GM18951 (cell line): ENCODE measurements around the gene PELI2.

ENCODE experiments used
- POLR2A ChIP-seq: IDR thresholded peaks from 4 replicates; pipeline ENCODE4 v1.6.1; 2011; ENCODE audit warnings: mild to moderate bottlenecking; ENCODE audit not compliant: insufficient read length, insufficient read depth; ENCODE audit errors: extremely low read depth
- in situ Hi-C: fragments of 300-500 bp; cut with MboI; formaldehyde crosslinking; loops from one replicate; pipeline ENCODE4 v1.12.0; 2022; ENCODE audit warnings: low sequenced_read_pairs, mixed read lengths, inconsistent platforms; ENCODE audit not compliant: unreplicated experiment

PELI2 gene

DNA sequence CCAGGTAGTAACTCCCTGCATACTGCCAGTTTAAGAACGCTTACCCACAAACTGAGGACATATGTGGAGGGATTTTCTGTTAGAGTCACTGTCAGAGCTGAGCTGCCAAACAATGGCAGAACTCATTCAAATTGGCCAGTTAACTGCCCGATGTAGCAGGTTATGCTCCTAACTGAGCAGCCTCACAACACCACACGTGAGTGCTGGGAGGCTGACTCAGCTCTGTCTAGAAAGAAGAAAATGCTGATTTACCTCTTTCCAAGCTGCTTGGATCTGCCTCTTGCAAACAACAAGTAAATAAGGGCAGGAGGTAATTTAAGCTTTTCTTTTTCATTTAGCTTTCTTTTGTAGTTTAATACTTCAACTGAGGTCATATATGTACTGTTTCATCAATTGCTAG, 195.6 kb downstream of the PELI2 start:
- no peak for TF ChIP-seq POLR2A
- in situ Hi-C loops: no loop called here

DNA sequence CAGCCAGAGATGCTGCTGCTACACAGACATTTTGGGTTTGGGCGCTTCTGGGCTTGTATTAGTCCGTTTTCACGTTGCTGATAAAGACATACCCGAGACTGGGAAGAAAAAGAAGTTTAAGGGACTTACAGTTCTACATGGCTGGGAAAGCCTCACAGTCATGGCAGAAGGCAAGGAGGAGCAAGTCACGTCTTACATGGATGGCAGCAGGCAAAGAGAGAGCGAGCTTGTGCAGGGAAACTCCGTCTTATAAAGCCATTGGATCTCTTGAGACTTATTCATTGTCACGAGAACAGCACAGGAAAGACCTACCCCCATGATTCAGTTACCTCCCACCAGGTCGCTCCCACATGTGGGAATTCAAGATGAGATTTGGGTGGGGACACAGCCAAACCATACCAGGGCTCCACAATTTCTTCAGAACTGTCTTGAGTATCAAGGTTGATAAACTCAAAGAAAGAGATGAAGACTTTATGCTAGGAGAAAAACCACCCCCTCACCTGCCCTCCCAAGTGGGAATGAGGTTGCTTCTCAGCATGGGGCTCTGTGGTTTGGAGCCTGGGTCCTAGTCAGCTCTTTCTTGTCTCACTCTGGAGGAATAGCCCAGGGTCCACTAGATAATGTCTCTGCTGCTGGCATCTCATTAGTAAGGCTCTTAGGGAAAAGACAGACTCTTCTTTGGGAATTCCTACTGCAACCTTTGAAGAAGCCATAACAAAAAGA, 200.3 kb downstream of the PELI2 start:
- in situ Hi-C loops: no loop called here
- TF ChIP-seq POLR2A: no peak

GRCh38 chr14:56321861-56322260, 203.7 kb downstream of the PELI2 start:
- in situ Hi-C loops: no loop called here
- no peak for TF ChIP-seq POLR2A

GRCh38 chr14:56322531-56322930, 204.3 kb downstream of the PELI2 start:
- no peak for TF ChIP-seq POLR2A
- in situ Hi-C loops: no loop called here

DNA sequence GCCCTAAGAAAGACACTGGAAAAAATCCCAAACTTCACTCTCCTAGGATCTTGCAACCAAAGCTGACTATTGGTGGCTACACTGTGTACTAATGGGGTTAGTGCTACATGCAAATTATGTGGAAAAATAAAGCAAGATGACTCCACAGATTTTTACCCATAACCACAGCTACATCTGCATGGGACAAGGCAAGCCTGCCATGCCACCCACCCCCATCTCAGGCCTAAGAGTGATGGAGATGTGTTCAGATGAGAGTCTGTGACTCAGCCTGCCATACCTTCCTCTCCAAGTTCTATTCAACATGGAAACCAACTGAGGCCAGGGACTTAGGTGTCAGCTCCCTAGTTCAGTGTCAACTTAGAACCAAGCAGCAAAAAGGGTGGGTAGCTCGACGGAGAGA, 206.2 kb downstream of the PELI2 start:
- no peak for TF ChIP-seq POLR2A
- in situ Hi-C loops: no loop called here

- in situ Hi-C loops: no loop called here
- TF ChIP-seq POLR2A: no peak
Observed at GRCh38 chr14:56324856-56325699, 206.9 kb downstream of the PELI2 start.

DNA sequence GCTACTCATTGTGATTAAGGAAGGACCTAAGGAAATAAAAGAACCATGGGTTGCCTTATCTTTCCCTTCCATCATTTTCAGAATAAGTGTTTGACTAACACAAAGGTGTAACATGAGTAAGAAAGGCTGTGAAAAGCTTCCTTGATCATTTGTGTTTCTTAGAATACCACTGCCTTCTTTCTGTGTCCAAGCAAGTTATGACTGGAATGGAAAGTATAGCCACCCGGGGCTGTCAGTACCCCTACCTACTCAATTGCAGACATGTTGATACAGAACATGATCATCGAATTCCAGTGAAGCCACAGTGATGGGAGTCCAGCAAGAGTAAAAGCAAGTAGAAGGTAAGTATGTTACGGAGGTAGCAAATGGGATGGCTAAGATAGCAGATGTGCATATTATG, 209.8 kb downstream of the PELI2 start:
- in situ Hi-C loops: no loop called here
- TF ChIP-seq POLR2A: no peak

DNA sequence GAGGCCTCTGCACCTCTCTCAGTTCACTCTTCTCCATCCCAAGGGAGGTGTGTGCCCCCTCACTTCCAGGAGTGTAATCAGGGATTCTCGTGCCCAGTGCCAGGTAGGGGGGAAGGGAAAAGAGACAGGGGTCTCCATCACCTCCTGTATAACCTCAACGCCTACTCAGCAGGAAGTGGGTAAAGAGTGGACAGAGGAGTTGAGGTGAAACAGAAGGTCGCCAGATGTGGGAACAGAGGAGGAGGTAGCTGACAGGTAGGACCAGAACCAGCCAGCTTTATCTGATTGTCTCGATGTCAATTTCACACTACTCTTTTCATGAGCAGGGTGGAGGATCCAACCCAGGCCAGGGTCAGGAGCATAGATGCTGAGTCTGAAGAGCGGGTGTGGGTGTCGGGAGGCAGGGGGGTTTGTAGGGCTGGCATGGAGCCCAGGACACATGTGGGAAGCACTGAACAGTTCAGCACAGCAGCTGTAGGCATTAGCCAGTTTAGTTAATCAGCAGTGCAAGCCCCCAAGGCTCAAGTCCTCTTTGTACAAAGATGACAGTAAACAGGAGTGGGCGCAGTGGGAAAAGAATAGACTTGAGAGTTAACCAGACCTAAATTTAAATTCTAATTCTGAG, 213.5 kb downstream of the PELI2 start:
- in situ Hi-C loops: no loop called here
- TF ChIP-seq POLR2A: no peak

DNA sequence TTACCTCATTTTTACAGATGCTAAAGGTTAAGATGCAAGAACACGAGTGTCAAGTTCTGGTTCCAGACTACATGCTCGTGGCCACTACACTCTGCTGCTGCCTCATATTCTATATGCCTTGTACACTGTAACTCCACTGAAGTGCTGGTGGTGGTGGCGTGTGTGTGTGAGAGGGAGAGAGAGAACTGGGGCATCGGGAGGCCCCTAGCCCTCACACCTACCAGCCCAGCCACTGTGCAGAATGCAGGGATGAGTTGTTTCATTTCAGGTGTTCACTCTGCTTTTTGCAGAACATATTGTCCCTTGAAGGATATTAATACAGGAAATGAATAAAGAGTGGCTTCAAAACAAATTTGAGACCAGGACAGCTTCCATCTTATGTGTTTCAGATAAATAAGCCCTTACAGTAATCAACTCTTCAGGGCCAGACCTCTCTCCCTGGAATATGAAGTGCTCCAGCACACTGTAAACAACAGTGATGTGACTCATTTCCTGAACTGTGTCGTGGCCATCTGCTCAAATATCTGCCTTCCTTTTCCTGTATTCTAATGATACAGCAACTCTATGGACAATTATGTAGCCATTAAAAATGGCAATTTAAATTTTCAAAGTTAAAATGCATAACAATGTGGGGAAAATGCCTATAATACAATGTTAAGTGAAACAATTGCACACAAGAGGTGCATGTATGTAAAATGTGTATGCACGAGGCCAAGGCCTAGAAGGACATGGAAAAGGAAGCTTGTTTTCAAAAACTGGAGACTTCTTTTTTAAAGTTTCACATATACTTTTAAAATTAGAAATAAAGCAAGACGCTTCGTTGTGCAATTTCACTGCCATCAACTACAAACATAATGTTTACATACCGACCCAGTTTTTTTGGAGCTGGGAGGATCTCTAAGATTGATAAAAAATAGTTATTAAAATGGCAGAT, 215.4 kb downstream of the PELI2 start:
- in situ Hi-C loops: no loop called here
- no peak for TF ChIP-seq POLR2A

- TF ChIP-seq POLR2A: no peak
- in situ Hi-C loops: no loop called here
Observed at GRCh38 chr14:56334458-56334857, 216.2 kb downstream of the PELI2 start.

DNA sequence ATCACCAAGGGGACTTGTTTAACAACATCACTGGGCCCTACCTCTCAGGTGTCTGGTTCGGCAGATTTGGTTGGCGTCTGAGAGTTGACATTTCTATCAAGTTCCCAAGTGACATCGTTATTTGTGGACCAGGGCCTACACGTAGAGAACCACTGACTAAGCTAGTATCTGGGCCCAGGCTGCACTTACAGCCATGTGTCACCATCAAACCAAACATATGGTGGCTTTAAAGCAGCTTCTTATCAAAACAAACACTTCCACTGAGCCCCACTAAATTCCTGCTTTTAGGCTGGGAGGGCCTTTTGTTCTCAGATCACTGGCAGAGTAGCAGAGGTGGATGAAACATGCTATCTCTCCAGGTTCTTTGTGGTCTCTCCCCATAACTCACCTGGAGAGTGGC, 220.5 kb downstream of the PELI2 start:
- no peak for TF ChIP-seq POLR2A
- in situ Hi-C loops: no loop called here

DNA sequence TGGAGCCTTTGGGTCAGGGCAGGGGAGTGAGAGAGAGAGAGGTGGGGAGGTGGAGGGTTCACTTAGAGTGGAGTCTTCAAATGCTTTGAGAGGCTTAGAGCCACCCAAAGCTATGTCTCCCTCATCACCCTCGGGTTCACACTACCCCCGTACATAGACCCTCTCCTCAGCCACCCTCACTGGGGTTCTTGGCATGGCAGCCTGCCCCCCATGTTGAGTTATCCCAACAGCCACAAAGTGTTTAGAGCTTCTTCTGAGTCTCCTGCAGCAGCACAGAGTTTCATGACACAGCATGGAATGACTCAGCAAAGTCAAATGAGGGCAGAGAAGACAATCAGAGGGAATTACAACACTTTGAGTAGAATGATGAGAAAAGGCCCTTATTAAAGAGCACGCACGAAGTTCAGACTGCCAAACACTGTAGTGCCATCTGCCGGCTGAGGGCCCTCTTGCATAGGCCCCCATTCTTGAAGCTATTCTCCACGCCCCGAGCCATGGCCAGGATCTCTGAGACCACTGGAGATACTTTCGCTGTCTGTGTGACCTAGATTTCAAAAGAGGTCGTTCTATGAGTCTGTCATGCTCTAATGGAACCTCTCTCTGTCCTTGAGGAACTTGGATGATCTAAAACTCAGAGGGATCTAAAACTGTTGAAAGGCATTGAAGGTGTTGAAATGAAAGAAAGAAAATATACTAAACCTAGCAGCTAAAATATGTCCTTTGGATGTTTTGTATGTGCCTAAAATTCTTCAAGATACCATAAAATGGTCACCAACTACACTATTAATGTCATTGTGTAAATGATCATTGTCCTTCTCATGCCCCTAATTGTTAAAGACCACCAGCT, 221.9 kb downstream of the PELI2 start:
- no peak for TF ChIP-seq POLR2A
- in situ Hi-C loops: no loop called here
